Stimulated activated memory B cell treated with anti-CD40 and anti-IgM and Interleukin-4, amounts not matched to agents 10 μg/mL and 1 μg/mL and 100 μg/mL, for 72 hours (primary cell): Measurements from ENCODE around the gene ZNF582.

ENCODE experiments used
- ATAC-seq: fragments of 150-1000 bp; cut with Tn5 transposase; 2 replicates; pipeline ENCODE4 v1.10.0; 2021
- H3K27ac Mint-ChIP-seq: one replicate; pipeline ENCODE4 v1.8.0; 2022; ENCODE audit warnings: mild to moderate bottlenecking, mixed read lengths
- H3K27me3 Mint-ChIP-seq: one replicate; pipeline ENCODE4 v1.8.0; 2022; ENCODE audit warnings: mixed read lengths
- H3K36me3 Mint-ChIP-seq: one replicate; pipeline ENCODE4 v1.8.0; 2022; ENCODE audit warnings: mixed read lengths
- H3K4me1 Mint-ChIP-seq: one replicate; pipeline ENCODE4 v1.8.0; 2022; ENCODE audit warnings: mixed read lengths
- H3K4me3 Mint-ChIP-seq: one replicate; pipeline ENCODE4 v1.8.0; 2022; ENCODE audit warnings: mild to moderate bottlenecking, moderate library complexity, mixed read lengths
- H3K9me3 Mint-ChIP-seq: one replicate; pipeline ENCODE4 v1.8.0; 2022; ENCODE audit warnings: mixed read lengths

Gene ZNF582

DNA sequence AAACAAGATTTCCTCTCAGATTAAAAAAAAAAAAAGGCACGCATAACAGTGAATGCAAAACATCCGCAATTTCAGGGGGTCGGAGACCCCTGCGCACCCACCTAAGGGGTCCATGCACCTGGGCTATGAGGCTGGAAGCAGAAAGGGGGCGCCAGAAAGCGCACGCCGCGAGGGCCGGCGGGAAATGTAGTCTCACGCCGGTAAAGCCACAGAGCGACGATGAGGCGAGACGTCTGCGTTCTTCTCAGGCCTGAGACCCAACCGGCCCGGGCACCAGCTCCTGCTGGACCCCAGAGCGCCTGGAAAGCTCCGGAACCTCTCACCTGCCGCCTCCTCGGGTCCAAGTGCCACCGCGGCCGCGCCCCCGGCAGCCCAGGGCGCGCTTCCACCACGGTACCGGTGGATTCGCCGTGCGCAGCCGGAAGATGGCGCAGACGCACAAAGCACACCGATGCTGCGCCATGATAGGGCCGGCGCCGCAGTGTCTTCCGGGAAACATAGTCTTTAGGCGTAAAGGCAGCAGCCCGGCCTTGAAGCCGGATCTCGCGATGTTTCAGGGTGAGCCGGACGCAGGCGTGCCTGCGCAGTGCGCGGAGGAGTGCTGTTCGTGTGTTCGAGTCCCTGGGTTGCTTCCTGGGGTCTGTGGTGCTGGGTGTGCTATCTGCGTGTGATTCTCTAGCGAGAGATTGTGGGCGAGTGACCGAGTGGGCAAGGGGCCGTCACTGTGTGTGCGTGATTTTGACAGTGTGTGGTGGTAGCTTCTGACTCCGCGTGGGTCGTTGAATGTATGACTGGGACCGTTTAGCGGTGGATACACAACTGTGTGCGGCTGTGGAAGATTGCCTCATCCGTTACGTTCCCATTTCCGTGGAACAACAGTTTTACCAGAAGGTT lies at the start of gene ZNF582:
ZNF582 (minus strand) TSS at position 416 of the 894 bp plus-strand sequence. CDS start 1,782 bp downstream, outside the sequence.
- Mint-ChIP-seq H3K27ac (peak within 1 kb of the TSS; percentile 95), H3K4me1 (peaks cover 7% of the 10 kb centered on the region), H3K36me3 (peaks cover 72% of the 10 kb centered on the region), H3K9me3 (peaks cover 35% of the 10 kb centered on the region), H3K4me3 (peak within 1 kb of the TSS; percentile 95), H3K27me3 (no peaks in the 10 kb centered on the region)
- peak; percentile 99 for ATAC-seq

DNA sequence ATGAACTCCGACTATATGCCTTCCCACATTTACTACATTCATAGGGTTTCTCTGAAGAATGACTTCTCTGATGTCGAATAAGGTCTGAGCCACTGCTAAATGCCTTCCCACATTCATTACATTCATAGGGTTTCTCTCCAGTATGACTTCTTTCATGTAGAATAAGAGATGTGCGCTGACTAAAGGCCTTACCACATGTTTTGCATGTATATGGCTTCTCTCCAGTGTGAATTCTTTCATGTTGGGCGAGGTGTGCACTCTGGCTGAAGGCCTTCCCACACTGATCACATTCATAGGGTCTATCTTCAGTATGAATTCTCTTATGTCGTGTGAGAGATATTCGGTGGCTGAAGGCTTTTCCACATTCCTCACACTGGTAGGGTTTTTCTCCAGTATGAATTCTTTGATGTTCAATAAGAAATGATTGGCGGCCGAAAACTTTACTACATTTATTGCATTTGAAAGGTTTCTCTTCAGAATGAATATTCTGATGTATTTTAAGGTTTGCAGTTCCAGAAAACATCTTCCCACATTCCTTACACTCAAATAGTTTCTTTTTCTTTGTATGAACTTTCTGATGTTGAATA lies 48.0 kb upstream of the ZNF582 start:
- Mint-ChIP-seq H3K27ac (no peak overlapping the region), H3K4me3 (no peak overlapping the region), H3K4me1 (no peaks in the 10 kb centered on the region), H3K27me3 (no peaks in the 10 kb centered on the region), H3K36me3 (peaks cover 11% of the 10 kb centered on the region), H3K9me3 (peaks cover 44% of the 10 kb centered on the region)
- no peak for ATAC-seq

DNA sequence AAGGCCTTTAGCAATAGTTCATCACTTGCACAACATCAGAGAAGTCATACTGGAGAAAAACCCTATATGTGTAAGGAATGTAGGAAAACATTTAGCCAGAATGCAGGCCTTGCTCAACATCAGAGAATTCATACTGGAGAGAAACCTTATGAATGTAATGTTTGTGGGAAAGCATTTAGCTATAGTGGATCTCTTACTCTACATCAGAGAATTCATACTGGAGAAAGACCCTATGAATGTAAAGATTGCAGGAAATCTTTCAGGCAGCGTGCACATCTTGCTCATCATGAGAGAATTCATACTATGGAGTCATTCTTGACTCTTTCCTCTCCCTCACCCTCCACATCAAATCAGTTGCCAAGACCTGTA lies 30.6 kb upstream of the ZNF582 start:
- H3K4me1 Mint-ChIP-seq = no peaks in the 10 kb centered on the region
- H3K27me3 Mint-ChIP-seq = no peaks in the 10 kb centered on the region
- no peak overlapping the region for H3K4me3 Mint-ChIP-seq
- H3K36me3 Mint-ChIP-seq = peaks cover 62% of the 10 kb centered on the region
- H3K9me3 Mint-ChIP-seq = peaks cover 43% of the 10 kb centered on the region
- no peak for ATAC-seq
- H3K27ac Mint-ChIP-seq = no peak overlapping the region

DNA sequence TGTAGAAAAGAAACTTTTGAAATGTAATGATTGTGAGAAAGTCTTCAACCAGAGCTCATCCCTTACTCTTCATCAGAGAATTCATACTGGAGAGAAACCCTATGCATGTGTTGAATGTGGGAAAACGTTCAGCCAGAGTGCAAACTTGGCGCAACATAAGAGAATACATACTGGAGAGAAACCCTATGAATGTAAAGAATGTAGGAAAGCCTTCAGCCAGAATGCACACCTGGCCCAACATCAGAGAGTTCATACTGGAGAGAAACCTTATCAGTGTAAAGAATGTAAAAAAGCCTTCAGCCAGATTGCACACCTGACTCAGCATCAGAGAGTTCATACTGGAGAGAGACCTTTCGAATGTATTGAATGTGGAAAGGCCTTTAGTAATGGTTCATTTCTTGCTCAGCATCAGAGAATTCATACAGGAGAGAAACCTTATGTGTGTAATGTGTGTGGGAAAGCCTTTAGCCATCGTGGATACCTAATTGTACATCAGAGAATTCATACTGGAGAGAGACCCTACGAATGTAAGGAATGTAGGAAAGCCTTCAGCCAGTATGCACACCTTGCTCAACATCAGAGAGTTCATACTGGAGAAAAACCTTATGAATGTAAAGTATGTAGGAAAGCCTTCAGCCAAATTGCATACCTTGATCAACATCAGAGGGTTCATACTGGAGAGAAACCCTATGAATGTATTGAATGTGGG lies 30.1 kb upstream of the ZNF582 start:
- Mint-ChIP-seq H3K27ac (no peak overlapping the region), H3K4me1 (no peaks in the 10 kb centered on the region), H3K9me3 (peaks cover 43% of the 10 kb centered on the region), H3K36me3 (peaks cover 68% of the 10 kb centered on the region), H3K27me3 (no peaks in the 10 kb centered on the region), H3K4me3 (no peak overlapping the region)
- ATAC-seq = no peak

DNA sequence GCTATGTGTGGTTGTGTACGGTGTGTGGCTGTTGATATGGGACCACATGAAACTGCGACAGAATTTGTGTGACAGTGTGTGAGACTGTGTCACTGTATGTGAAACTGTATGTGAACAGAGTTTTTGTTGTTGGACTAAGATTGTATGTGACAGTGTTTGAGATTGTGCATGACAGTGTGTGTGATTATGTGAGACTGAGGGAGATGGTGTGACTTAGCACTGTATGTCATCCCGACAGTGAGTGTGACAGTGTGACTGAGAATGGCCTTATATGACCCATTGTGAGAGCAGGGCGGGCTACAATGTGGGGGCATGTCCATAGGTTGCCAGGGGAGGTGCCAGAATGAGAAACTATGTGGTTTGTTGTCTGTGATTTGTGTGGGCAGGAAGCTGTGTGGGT lies 11.7 kb upstream of the ZNF582 start:
- Mint-ChIP-seq H3K4me3 (peak overlapping the region; percentile 79), H3K36me3 (peaks cover 70% of the 10 kb centered on the region), H3K27ac (peak overlapping the region; percentile 99), H3K27me3 (no peaks in the 10 kb centered on the region), H3K4me1 (peaks cover 30% of the 10 kb centered on the region), H3K9me3 (peaks cover 38% of the 10 kb centered on the region)
- no peak for ATAC-seq

DNA sequence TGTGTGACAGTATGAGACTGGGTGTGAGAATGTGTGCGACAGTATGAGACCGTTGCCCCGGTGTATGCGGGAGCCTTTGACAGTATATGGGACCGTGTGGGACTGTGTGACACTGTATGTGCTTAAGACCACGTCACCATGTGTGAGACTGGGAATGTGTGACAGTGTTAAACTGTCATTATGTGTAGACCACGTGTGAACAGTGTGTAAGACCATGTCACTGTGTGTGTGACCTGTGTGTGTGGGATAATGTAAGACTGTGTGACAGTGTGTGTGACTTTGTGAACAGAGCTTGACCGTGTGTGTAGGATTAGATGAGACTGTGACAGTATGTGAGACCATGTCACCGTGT lies 11.3 kb upstream of the ZNF582 start:
- peak overlapping the region; percentile 79 for H3K4me3 Mint-ChIP-seq
- H3K36me3 Mint-ChIP-seq = peaks cover 70% of the 10 kb centered on the region
- H3K4me1 Mint-ChIP-seq = peaks cover 30% of the 10 kb centered on the region
- ATAC-seq = no peak
- H3K9me3 Mint-ChIP-seq = peaks cover 35% of the 10 kb centered on the region
- H3K27me3 Mint-ChIP-seq = no peaks in the 10 kb centered on the region
- peak overlapping the region; percentile 99 for H3K27ac Mint-ChIP-seq

DNA sequence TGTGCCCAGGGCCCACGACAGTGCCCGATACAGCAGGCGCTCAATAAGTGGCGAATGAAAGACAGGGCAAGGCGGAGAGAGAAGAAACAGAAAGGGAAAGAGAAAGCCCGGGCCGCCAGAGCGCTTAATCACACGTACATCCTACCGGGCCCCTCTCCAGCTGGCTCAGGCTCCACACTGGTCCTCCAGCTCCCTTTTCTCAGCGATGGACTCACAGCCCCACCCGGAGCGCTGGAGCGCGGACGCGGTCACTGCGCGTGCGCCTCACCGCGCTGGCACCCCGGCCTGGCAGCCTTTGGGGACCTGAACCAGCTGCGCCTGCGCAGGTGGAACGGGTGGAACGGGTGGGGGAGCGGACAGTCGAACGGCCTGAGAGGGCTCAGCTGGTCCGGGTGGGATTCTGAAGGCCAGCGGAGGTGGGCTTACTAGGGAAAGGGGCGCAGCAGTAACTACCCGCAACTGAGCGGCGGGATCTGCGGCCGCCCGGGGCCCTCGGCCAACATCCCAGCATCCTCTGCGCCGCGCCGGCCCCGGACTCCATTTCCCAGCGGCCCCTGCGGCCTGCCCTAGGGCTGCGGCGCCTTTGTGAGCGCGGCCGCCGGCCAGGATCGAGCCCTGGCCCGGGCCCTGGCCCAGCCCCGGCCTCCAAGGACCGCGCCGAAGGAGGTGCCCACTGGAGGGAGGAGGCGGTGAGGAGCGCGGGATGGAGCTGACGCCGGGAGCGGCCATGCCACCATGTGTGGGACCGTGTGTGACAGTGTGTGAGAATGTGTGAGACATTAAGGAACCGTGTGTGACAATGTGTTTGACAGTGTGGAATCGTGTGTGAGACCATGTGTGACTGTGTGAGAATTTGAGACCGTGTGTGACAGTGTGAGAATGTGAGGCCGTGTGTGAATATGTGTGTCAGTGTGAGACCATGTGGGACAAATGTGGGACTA lies 10.7 kb upstream of the ZNF582 start, which contains the start of gene ZNF583:
ZNF583 (plus strand) TSS at position 569 of the 941 bp plus-strand sequence. CDS start 2,783 bp downstream, outside the sequence.
- Mint-ChIP-seq H3K27ac (peak within 1 kb of the TSS; percentile 99), H3K27me3 (no peaks in the 10 kb centered on the region), H3K4me1 (peaks cover 30% of the 10 kb centered on the region), H3K4me3 (peak within 1 kb of the TSS; percentile 79), H3K36me3 (peaks cover 70% of the 10 kb centered on the region), H3K9me3 (peaks cover 35% of the 10 kb centered on the region)
- ATAC-seq = peak; percentile 97

DNA sequence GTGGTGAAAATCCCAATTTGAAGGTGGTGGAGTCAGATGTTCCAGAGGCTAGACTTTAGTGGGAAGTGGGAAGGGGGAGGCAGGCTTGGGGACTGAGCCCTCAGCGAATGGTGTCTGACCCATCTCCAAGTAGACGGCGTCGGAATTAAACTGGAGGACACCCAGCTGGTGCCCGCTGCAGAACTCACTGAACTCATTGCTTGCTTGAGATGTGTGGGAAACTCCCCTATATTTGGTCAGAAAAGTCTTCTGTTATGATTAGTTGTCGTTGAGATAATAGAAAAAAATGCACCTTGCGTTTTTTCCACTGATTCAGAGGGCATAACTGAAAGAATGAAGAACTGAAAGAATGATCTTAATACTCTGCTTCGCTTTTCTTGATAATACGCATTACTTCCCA lies 9.9 kb upstream of the ZNF582 start:
- Mint-ChIP-seq H3K4me3 (peak overlapping the region; percentile 79), H3K36me3 (peaks cover 70% of the 10 kb centered on the region), H3K4me1 (peaks cover 30% of the 10 kb centered on the region), H3K27ac (peak overlapping the region; percentile 99), H3K9me3 (peaks cover 33% of the 10 kb centered on the region), H3K27me3 (no peaks in the 10 kb centered on the region)
- peak; percentile 49 for ATAC-seq

DNA sequence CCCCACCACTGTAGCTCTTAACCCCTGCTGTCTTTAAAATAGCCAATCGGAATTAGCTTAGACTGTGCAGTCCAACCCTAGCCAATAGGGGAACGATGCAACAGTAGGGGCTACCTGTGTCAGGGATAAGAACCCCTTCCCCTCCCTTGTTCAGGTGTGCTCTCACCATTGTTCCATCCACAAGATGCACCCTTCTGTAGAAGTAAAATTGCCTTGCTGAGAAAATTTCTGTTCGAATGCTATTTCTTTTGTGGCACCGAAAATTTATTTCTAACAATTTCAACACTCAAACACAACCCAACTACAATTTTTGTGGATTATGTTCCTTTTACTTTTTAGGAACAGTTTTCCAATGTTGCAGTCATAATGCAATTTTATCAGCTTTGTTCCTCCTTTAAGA lies 7.2 kb upstream of the ZNF582 start:
- Mint-ChIP-seq H3K27ac (no peak overlapping the region), H3K27me3 (no peaks in the 10 kb centered on the region), H3K36me3 (peaks cover 75% of the 10 kb centered on the region), H3K4me1 (peaks cover 28% of the 10 kb centered on the region), H3K9me3 (peaks cover 37% of the 10 kb centered on the region), H3K4me3 (no peak overlapping the region)
- ATAC-seq = no peak

DNA sequence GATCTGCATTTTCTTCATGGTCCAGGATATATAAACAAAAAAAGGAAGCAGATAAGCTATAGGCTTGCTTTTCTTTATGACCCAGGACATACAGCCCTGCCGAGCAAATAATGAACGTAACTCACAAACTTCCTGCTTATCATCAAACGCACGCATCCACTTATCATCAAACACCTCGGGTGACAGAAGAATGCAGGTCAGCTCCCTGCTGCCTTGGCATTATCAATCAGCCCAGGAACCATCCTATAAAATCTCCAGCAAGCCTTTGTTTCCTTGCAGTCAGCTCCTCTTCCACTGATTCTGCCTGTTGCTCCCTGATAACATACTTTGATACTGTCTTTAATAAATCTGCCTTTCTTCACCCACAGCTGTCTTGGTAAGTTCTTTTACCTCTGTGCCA lies 5.5 kb upstream of the ZNF582 start:
- Mint-ChIP-seq H3K27ac (no peak overlapping the region), H3K27me3 (no peaks in the 10 kb centered on the region), H3K4me3 (no peak overlapping the region), H3K4me1 (peaks cover 15% of the 10 kb centered on the region), H3K9me3 (peaks cover 29% of the 10 kb centered on the region), H3K36me3 (peaks cover 67% of the 10 kb centered on the region)
- ATAC-seq = no peak

DNA sequence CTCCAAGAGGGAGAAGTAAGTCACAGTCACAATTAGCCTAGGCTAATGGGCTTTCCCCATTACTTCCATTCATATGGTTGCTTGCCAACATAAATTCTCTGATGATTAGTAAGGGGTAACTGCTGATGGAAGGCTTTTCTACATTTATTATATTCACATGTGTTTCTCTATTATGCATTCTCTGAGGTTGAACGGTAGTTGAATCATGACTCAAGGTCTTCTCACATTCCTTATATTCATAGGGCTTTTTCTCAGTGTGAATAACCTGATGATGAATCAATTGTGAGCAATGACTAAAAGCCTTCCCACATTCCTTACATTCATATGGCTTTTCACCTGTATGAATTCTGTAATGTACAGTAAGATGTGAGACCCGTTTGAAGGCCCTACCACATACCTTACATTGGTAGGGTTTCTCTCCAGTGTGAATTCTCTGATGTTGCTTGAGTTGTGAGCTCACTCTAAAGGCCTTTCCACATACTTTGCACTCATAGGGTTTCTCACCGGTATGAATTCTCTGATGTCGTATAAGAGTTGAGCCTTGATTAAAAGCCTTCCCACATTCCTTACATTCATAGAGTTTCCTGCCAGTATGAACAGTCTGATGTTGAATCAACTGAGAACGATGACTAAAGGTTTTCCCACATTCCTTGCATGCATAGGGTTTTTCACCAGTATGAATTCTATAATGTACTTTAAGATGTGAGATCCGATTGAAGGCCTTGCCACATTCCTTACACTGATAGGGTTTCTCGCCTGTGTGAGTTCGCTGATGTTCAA lies 9.3 kb downstream of the ZNF582 start:
- Mint-ChIP-seq H3K27ac (no peak overlapping the region), H3K9me3 (peaks cover 32% of the 10 kb centered on the region), H3K27me3 (no peaks in the 10 kb centered on the region), H3K4me3 (no peak overlapping the region), H3K4me1 (no peaks in the 10 kb centered on the region), H3K36me3 (peaks cover 79% of the 10 kb centered on the region)
- ATAC-seq = no peak

DNA sequence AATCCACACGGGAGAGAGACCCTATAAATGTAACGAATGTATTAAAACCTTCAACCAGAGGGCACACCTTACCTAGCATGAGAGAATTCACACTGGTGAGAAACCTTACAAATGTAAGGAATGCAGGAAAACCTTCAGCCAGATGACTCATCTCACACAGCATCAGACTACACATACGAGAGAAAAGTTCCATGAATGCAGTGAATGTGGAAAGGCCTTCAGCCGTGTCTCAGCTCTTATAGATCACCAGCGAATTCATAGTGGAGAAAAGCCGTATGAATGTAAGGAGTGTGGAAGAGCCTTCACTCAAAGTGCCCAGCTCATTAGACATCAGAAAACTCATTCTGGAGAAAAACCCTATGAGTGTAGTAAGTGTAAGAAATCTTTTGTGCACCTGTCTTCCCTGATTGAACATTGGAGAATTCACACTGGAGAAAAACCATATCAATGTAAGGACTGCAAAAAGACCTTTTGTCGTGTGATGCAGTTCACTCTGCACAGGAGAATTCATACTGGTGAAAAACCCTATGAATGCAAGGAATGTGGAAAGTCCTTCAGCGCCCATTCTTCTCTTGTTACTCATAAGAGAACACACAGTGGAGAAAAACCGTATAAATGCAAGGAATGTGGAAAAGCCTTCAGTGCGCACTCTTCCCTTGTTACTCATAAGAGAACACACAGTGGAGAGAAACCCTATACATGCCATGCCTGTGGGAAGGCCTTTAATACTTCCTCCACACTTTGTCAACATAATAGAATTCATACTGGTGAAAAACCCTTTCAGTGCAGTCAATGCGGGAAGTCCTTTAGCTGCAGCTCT lies 16.0 kb downstream of the ZNF582 start:
- no peak for ATAC-seq
- no peak overlapping the region for H3K4me3 Mint-ChIP-seq
- peaks cover 31% of the 10 kb centered on the region for H3K9me3 Mint-ChIP-seq
- peaks cover 83% of the 10 kb centered on the region for H3K36me3 Mint-ChIP-seq
- no peak overlapping the region for H3K27ac Mint-ChIP-seq
- no peaks in the 10 kb centered on the region for H3K4me1 Mint-ChIP-seq
- no peaks in the 10 kb centered on the region for H3K27me3 Mint-ChIP-seq

DNA sequence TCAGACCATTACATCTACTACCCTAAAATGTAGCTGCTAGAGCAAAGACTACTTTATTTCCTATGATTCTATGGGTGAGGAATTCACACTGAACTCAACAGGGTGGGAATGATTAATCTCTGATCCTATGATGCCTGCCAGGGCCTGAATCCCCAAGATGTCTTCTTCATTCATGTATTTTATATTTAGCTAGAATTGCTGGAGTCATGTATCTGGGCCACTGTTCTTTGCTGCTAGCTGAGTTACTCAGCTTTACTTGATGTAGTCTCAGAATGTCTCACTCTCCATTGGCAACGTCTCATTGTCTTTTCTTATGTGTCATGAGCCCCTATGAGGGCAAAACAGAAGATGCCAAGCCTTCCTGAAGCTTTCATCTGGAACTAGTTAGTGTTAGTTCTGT lies 21.1 kb downstream of the ZNF582 start:
- peaks cover 19% of the 10 kb centered on the region for H3K4me1 Mint-ChIP-seq
- H3K27ac Mint-ChIP-seq = no peak overlapping the region
- H3K36me3 Mint-ChIP-seq = peaks cover 91% of the 10 kb centered on the region

More for the DNA sequence above, 21.1 kb downstream of the ZNF582 start:
- Mint-ChIP-seq H3K9me3 (peaks cover 20% of the 10 kb centered on the region), H3K4me3 (no peak overlapping the region), H3K27me3 (no peaks in the 10 kb centered on the region)
- ATAC-seq = no peak
